HCEC 1CT (cell line): Measurements from ENCODE around the gene DTX4.

Experiments
- DNase-seq: peaks from one replicate; pipeline ENCODE4 v3.0.0-alpha.2; 2017

DTX4 gene

DNA sequence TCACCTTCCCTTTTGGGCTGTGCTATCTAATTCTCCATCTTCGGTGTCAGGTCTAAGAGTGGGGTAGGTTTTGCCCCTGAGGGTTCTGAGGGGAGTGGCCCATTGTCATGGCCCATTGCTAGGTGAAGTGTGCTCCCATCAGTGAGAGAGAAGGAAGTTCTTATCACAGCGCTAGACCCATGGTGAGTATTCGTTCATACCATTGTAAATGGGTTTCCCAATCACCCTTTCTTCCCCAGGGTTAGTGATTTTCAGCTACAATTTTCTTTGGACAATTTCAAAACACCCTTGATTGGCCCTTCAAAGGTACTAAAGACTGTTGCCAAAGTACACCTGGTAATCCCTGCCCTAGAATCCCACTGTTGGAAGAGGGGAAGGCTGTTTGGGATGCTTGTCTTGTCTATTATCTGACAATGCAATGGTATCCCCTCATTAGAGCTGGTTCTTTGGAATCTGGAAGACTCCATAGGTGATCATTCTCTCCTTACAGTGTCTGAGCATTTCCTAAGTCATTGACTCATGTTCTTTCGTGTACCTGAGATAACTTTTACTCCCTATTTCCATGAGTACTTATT is 20.6 kb downstream of the DTX4 start:
- no peak for DNase-seq

DNA sequence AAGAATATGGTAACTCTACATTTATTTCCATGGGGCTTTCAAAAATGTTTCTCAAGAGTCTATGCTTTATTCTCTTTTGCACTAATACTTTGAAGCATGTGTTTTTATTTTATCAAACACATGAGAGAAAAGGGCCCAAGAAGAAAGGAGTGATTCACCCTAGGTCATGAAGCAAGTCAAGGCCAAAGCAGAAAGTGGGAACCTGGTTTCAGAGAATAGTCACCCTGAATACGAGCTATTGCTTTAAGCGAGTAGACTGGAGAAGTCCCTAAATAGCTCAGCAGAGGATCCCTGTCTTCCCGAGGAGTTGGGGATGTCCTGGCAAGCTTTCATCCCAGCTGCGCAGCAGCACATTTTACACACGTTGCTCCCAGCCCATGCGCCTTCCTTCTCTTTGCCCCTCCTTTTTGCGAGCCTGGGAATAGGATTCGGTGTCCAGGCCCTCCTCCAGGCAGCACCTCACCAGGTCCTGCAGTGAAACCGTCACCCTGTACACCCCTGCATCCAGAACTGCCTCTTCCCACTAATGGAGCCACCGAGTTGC is 21.7 kb downstream of the DTX4 start:
- no peak for DNase-seq

DNA sequence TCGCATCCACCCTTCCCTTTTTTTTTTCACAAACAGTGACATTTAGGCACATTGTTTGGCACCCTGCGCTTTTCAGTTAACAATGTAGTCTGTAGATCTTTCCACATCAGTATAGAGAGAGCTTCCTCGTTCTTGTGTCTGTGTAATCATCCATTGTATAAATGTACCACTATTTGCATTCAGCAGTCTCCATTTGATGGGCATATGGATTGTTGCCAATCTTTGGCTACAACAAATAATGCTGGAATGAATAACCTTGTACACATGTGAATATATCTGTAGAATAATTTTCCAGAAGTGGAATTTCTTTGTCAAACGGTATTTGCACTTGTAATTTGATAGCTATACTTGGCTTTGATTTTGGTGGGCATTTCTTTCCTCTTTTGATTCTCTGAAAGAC is 23.7 kb downstream of the DTX4 start:
- no peak for DNase-seq

DNA sequence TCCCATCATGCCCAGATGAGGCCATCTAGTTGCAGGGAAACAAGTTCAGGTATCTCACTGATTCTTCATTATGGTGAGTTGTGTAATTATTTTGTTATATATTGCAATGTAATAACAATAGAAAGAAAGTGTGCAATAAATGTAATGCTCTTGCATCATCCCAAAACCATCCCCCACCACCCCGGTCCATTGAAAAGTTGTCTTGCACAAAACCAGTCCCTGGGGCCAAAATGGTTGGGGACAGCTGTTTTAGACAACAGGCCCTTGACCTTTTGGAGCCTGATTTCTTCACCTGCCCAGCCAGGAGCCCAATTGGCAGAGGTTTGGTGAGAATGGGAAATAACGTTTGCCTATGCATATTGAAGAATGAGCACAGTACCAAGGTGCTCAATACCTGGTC is 24.8 kb downstream of the DTX4 start:
- DNase-seq: no peak

DNA sequence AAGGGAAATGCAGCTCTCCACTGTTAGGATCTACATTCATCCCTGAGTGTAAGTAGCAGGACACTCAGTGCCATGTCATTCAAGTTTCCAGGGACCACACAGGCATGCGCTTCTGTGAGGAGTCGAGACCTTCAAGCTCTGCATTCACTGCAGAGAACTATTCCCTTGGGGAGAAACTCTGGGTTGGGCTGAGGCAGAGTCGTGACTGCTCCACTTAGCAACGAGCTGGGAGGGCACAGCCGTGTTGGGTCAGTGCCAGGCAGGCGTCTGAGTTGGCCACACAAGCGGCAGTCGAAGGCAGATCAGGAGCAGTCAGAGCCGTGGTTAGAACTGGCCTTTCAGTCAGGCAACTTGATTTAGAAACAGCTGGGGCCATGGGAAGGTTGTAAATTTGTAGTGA is 26.1 kb downstream of the DTX4 start:
- DNase-seq: no peak

- DNase-seq: no peak
These were observed 26.8 kb downstream of the DTX4 start for GRCh38 chr11:59198726-59199125.

- DNase-seq: no peak
These were observed 27.9 kb downstream of the DTX4 start for GRCh38 chr11:59199546-59200422.

DNA sequence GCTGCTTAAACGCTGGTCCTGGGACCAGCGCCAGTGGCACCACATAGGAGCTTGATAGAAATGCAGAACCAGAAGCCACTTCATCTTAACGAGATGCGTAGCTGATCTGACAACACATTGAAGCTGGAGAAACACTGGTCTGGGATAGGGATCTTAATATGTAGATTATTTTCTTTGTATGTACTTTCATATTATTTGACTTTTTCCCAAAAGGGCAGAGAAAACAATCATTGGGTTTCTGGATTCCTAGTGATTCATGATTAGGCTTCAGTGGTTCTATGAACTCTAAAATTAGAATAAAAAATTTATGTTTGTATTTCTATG is 28.5 kb downstream of the DTX4 start:
- DNase-seq: no peak

DNA sequence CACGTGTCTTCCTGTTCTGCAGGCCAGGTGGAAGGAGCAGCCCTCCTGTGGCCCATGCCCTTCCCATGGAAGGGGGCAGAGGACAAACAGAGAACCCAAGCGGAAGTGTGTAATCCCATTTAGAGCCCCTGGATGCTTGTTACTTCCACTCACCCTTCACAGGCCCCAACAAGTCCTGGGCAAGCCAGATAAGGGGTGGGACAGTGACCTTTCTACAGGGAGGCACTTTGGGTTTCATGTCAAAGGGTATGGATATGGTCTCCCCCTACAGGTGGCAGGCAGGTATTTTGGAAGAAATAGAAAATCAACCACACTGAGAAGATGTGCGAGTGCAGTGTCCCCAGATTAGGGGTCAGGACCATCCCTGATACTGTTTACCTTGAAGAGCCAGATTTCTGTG is 29.4 kb downstream of the DTX4 start:
- DNase-seq: no peak

DNA sequence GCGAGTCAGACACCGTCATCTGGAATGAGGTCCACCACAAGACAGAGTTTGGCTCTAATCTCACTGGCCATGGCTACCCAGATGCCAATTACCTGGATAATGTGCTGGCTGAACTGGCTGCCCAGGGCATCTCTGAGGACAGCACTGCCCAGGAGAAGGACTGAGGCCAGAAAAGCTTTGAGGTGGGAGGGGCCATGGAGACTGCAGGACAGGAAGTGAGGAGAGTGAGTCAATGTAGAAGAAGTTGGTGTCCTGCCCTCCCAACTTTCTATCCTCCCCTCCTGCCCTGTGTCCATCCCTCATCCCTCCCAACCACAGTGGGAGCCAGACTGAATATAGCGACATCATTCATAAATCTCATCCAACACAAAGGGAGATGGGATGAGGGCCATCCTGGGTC is 32.8 kb downstream of the DTX4 start:
- peak; percentile 32 for DNase-seq

- no peak for DNase-seq
These were observed 33.7 kb downstream of the DTX4 start for GRCh38 chr11:59205648-59206047.

DNA sequence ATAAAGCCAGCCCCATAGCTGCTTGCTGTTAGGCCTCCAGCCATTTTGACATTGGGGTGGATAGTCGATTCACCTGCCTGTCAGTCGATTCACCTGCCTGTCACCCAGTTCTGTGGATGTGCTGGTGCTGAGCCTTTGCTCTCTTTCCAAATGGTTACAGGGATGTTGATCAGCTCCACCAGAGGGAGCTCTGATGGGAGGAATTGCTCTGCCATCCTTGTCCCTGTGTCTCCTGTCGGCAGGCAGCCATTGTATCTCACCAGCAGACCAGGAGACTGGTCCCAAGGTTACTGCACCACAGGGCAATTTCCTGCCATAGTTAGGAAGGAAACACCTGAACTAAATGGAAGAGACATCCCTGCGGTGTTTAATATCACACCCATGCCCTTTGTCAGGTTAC is 34.7 kb downstream of the DTX4 start:
- DNase-seq: peak; percentile 34

DNA sequence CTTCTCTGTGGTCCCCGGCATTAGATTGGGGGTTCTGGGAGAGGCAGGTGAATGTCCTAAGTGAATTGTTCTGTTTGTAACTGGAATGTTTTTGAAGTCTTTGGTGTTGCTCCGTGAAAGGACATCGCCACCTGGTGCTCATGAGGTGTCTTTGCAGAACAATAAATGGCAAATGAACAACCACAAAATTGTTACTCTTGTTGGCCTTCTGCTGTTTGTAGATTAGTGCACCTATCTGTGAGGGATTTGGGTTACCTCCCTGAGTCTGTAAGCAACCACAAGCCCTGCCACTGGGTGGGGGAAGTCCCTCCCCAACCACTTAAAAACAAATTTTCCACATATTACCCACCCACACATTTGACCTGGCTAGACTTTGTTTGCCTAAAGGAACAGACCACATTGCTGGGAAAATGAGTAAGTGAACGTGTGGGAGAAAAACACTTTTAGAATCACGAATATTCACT is 36.1 kb downstream of the DTX4 start:
- DNase-seq: peak; percentile 63

DNA sequence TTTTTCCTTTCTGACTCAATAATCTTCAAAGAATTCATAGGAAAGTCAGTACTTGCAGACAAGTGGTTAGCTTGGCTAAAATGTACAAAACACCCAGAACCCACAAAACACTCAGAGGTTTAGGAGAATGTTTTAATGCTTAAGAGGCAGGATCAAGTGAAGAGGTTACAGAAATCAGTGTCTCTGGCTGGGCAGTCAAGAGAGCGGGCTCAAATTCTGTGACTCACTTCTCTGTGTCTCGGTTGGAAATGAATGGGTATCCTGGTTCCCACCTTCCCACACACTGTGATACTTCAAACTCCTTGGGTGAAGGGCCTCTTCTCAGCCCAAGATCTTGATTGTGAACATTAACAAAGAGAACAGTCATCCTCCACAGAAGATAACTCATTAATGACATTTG is 37.0 kb downstream of the DTX4 start:
- peak; percentile 43 for DNase-seq

GRCh38 chr11:59212222-59212621 is 40.3 kb downstream of the DTX4 start:
- no peak for DNase-seq

- no peak for DNase-seq
These were observed 41.1 kb downstream of the DTX4 start, which contains the start of gene MPEG1 for GRCh38 chr11:59212744-59213631. TSS of gene MPEG1 (minus strand) at chr11:59212927. CDS start at chr11:59212865, 62 bp downstream.

- DNase-seq: no peak
These were observed 42.4 kb downstream of the DTX4 start for GRCh38 chr11:59214141-59214893.

- peak; percentile 82 for DNase-seq
These were observed 45.0 kb downstream of the DTX4 start for GRCh38 chr11:59216641-59217564.

GRCh38 chr11:59218319-59218718 is 46.4 kb downstream of the DTX4 start:
- DNase-seq: no peak

GRCh38 chr11:59218893-59219292 is 47.0 kb downstream of the DTX4 start:
- no peak for DNase-seq

DNA sequence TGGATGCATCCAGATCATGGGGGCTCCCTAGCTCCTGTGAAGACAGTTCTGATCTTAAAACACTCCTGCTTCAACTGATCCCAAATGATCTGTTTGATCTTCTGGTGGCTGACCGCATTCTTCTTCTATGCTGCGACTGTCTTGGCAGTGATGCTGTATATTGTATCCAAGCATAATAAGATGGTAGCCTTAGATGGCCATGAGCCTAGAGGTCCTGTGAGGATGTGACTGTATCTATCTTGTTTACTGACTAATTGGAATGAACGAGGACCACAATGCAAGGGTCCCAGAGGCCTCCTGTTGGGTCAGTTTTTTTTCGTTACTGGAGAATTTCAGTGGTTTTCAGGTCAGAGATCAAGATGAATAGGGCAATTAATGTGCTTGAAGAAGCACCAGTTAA is 47.9 kb downstream of the DTX4 start:
- no peak for DNase-seq
